HUES64 (cell line): ENCODE data around the gene NBEA.

Experiments
- H3K27ac ChIP-seq: 2 replicates; pipeline ENCODE4 v1.7.0; 2013; ENCODE audit warnings: low read depth, low read length, inconsistent platforms
- H3K27me3 ChIP-seq: 2 replicates; pipeline ENCODE4 v1.6.1; 2013; ENCODE audit warnings: mild to moderate bottlenecking, low read length; ENCODE audit not compliant: insufficient read depth
- H3K36me3 ChIP-seq: 2 replicates; pipeline ENCODE4 v1.6.1; 2013; ENCODE audit warnings: mild to moderate bottlenecking, low read length; ENCODE audit not compliant: insufficient read depth
- H3K4me1 ChIP-seq: 2 replicates; pipeline ENCODE4 v1.6.1; 2013; ENCODE audit warnings: mild to moderate bottlenecking, low read length, moderate library complexity; ENCODE audit not compliant: insufficient read depth
- H3K4me3 ChIP-seq: 2 replicates; pipeline ENCODE4 v1.5.1; 2013; ENCODE audit warnings: mild to moderate bottlenecking, low read length, moderate library complexity
- H3K9ac ChIP-seq: 2 replicates; pipeline ENCODE4 v1.6.1; 2013; ENCODE audit warnings: mild to moderate bottlenecking, low read depth, low read length
- H3K9me3 ChIP-seq: 2 replicates; pipeline ENCODE4 v1.6.1; 2013; ENCODE audit warnings: low read depth, low read length; ENCODE audit not compliant: insufficient read depth
- WGBS: fragments of 150-250, 120-280 bp; methylation state at CpG from one replicate; pipeline ENCODE4 v1.1.7; 2013; ENCODE audit warnings: missing lambda C conversion rate; 5-methylcytosine and 5-hydroxymethylcytosine counted together

Gene NBEA

GRCh38 chr13:35346494-35346893, 404.4 kb downstream of the NBEA start:
- Histone ChIP-seq H3K36me3 (no peaks in the 10 kb centered on the region), H3K4me3 (no peak overlapping the region), H3K27me3 (no peaks in the 10 kb centered on the region), H3K9me3 (no peaks in the 10 kb centered on the region), H3K27ac (no peak overlapping the region), H3K4me1 (peaks cover 4% of the 10 kb centered on the region; the same call in 1 of the 2 replicates), H3K9ac (no peak overlapping the region)
- 91% methylated on average over 3 of the region's 4 CpGs for WGBS

DNA sequence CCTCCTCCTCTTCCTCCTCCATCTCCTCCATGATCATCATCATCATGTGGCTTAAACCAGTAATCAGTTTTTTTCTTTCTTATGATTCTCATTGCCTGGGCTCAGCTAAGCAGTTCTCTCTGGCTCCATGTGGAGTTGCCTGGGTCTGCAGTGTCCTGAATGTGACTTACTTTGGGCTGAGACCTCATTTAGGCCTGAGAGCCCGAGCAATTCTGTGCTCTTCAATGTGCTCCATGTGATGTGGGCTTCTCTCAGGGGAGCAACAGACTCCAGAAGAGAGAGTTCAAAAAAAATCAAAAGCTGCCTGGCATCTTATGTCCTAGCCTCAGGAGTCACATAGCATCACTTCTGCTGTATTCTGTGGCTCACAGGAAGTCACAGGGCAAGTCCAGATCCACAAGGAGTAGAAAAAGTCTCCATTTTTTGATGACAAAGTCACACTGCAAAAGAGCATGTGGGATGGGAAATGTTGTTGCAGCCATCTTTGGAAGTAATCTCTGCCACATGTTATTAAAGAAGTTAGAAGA, 405.7 kb downstream of the NBEA start:
- Histone ChIP-seq H3K9me3 (no peaks in the 10 kb centered on the region), H3K36me3 (no peaks in the 10 kb centered on the region), H3K9ac (no peak overlapping the region), H3K27ac (no peak overlapping the region), H3K27me3 (no peaks in the 10 kb centered on the region), H3K4me1 (peaks cover 4% of the 10 kb centered on the region; the same call in 1 of the 2 replicates), H3K4me3 (no peak overlapping the region)
- WGBS: 87% methylated on average over 1 of the region's 1 CpG

- Histone ChIP-seq H3K36me3 (no peaks in the 10 kb centered on the region), H3K4me1 (peaks cover 4% of the 10 kb centered on the region; the same call in 1 of the 2 replicates), H3K27ac (no peak overlapping the region), H3K9ac (no peak overlapping the region), H3K27me3 (no peaks in the 10 kb centered on the region), H3K9me3 (no peaks in the 10 kb centered on the region), H3K4me3 (no peak overlapping the region)
- WGBS: 100% methylated on average over 2 of the region's 2 CpGs
Observed at GRCh38 chr13:35349052-35349451, 407.0 kb downstream of the NBEA start.

DNA sequence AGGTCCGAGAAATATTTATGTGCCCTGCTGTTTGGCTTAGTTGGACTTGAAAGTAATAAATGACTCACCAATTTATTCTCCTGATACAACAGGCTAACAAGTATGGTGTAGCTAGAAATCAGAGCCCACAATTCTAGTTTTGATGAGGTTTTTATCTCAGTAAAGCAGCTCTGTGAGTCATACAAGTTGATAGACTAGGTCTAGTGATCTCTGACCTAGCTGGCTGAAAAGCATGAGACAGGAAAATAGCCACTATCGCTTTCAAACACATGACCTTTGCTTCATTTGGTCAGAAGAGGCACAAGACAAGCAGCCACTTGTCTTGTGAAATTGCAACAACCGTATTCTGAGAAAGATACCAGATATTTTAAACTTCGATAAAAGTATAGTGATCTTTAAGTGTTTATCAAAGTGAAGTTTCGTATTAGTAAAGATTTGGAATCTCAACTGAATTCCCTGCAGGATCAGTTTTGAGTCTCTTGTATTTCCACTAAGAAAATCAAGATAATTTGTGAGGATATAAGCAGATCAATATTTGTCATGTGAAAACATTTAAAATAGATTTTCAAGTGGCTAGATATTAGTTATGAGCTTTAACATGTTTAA, 407.7 kb downstream of the NBEA start:
- no peak overlapping the region for H3K4me3 ChIP-seq
- peak overlapping the region; percentile 28; the same call in 1 of the 2 replicates for H3K27ac ChIP-seq
- no peak overlapping the region for H3K9ac ChIP-seq
- no peaks in the 10 kb centered on the region for H3K27me3 ChIP-seq
- no peaks in the 10 kb centered on the region for H3K9me3 ChIP-seq
- H3K4me1 ChIP-seq: peaks cover 4% of the 10 kb centered on the region; the same call in 1 of the 2 replicates
- no peaks in the 10 kb centered on the region for H3K36me3 ChIP-seq
- WGBS: 96% methylated on average over 4 of the region's 5 CpGs

GRCh38 chr13:35354285-35354684, 412.2 kb downstream of the NBEA start:
- no peak overlapping the region for H3K4me3 ChIP-seq
- no peaks in the 10 kb centered on the region for H3K9me3 ChIP-seq
- H3K9ac ChIP-seq: no peak overlapping the region
- H3K4me1 ChIP-seq: no peaks in the 10 kb centered on the region
- H3K27me3 ChIP-seq: no peaks in the 10 kb centered on the region
- no peak overlapping the region for H3K27ac ChIP-seq
- no peaks in the 10 kb centered on the region for H3K36me3 ChIP-seq
- WGBS: over 99% methylated on average over 2 of the region's 2 CpGs

DNA sequence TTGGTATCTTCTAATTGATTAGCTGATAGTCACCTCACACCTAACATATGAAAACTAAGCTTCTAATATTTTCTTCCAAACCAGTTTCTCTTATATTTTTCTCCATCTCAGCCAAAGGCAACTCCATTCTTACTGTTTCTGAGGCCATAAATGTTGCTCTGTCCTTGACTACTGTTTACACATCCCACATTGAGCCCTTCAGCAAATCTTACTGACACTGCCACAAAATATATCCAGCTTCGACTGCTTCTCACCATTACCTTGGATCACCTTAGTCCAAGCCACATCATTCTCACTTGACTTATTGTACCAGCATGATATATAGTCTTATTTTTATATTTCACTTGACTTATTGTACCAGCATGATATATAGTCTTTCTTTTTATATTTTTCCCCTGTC, 412.8 kb downstream of the NBEA start:
- Histone ChIP-seq H3K27me3 (no peaks in the 10 kb centered on the region), H3K4me1 (no peaks in the 10 kb centered on the region), H3K9ac (no peak overlapping the region), H3K36me3 (no peaks in the 10 kb centered on the region), H3K4me3 (no peak overlapping the region), H3K9me3 (no peaks in the 10 kb centered on the region), H3K27ac (no peak overlapping the region)
- 91% methylated on average over 1 of the region's 1 CpG for WGBS

GRCh38 chr13:35356572-35356971, 414.5 kb downstream of the NBEA start:
- no peak overlapping the region for H3K9ac ChIP-seq
- WGBS: 95% methylated on average over 2 of the region's 2 CpGs
- H3K27ac ChIP-seq: no peak overlapping the region
- H3K4me1 ChIP-seq: no peaks in the 10 kb centered on the region
- no peak overlapping the region for H3K4me3 ChIP-seq
- no peaks in the 10 kb centered on the region for H3K36me3 ChIP-seq
- H3K9me3 ChIP-seq: no peaks in the 10 kb centered on the region
- H3K27me3 ChIP-seq: no peaks in the 10 kb centered on the region

DNA sequence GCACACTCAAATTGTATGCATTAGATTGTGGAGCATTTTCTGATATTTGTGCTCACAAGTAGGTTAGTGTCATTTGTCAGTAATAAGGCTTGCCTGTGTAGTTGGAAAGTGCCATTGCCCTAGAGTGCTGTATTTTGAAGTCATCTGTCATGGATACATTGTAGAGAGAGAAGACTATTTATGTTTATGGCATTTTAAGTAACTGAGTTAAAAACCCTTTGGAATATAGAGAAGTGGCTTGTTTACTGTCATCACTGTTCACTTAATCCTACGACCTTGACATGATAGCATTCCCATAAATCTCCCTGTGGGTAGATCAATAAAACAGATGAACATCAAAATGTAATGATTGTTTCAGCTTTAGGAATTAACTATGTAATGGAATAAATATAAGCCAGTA, 423.8 kb downstream of the NBEA start:
- peaks cover 4% of the 10 kb centered on the region; the same call in 1 of the 2 replicates for H3K9me3 ChIP-seq
- H3K4me1 ChIP-seq: no peaks in the 10 kb centered on the region
- H3K36me3 ChIP-seq: no peaks in the 10 kb centered on the region
- H3K9ac ChIP-seq: no peak overlapping the region
- H3K27me3 ChIP-seq: no peaks in the 10 kb centered on the region
- H3K27ac ChIP-seq: no peak overlapping the region
- no CpG with 5 or more reads among the region's 1 CpG for WGBS
- H3K4me3 ChIP-seq: no peak overlapping the region

DNA sequence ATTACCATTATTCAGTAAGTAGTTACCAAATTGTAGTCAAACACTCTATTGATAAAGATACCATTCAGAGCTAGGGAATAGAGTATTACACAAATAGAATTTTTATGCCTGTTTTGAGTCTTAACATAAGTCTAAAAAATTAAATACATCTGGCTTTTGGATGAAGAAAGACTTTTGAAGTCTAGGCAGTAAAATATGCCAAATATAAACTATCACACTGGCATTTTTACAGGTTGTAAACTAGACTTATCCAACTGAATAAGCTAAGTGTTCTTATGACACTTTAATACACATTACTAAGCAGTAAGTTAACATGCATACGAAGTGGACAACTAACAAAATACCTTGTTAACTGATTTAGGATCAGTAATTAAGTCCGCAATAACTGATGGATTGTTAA, 425.5 kb downstream of the NBEA start:
- no peaks in the 10 kb centered on the region for H3K36me3 ChIP-seq
- no peaks in the 10 kb centered on the region for H3K4me1 ChIP-seq
- H3K9me3 ChIP-seq: peaks cover 4% of the 10 kb centered on the region; the same call in 1 of the 2 replicates
- H3K27ac ChIP-seq: no peak overlapping the region
- no peaks in the 10 kb centered on the region for H3K27me3 ChIP-seq
- no peak overlapping the region for H3K4me3 ChIP-seq
- 96% methylated on average over 2 of the region's 2 CpGs for WGBS
- no peak overlapping the region for H3K9ac ChIP-seq

DNA sequence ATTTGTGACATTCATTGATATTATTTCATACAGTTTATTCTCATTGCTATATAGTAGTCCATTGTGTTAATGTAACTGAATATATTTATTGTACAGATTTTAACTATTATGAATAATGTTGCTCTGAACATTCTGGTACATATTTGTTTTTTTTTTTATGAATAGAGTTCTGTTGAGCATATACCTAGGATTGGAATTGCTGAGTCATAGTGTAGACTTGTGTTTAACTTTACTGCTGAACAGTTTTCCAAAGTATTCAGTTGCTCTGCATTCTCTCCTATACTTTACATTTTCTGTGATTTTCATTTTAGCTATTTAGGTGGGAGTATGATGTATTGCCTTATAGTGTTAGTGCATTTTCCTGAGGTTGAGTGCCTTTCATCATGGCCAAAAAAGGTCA, 436.9 kb downstream of the NBEA start:
- H3K4me3 ChIP-seq: no peak overlapping the region
- H3K9me3 ChIP-seq: no peaks in the 10 kb centered on the region
- H3K9ac ChIP-seq: no peak overlapping the region
- H3K4me1 ChIP-seq: no peaks in the 10 kb centered on the region
- no peak overlapping the region for H3K27ac ChIP-seq
- no peaks in the 10 kb centered on the region for H3K27me3 ChIP-seq
- no peaks in the 10 kb centered on the region for H3K36me3 ChIP-seq

DNA sequence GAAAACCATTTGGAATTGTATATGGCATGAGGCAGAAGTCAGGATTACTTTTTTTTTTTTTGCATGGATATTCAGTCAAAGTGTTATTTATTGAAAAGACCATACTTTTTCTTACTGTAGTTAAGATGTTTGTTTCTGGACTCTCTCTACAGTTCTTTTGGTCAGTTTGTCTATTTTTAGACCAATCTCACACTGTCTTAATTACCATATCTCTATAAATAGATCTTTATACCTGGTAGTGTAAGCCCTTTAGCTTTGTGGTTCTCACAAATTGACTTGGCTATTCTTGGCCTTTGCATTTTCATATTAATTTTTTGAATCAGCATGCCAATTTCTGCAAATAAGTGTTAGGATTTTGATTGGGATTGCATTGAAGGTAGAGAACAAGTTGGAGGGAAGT, 437.6 kb downstream of the NBEA start:
- Histone ChIP-seq H3K9me3 (no peaks in the 10 kb centered on the region), H3K27me3 (no peaks in the 10 kb centered on the region), H3K27ac (no peak overlapping the region), H3K36me3 (no peaks in the 10 kb centered on the region), H3K9ac (no peak overlapping the region), H3K4me1 (no peaks in the 10 kb centered on the region), H3K4me3 (no peak overlapping the region)
